ENCODE measurements around the gene ATP6V0D1.

ATP6V0D1 gene

DNA sequence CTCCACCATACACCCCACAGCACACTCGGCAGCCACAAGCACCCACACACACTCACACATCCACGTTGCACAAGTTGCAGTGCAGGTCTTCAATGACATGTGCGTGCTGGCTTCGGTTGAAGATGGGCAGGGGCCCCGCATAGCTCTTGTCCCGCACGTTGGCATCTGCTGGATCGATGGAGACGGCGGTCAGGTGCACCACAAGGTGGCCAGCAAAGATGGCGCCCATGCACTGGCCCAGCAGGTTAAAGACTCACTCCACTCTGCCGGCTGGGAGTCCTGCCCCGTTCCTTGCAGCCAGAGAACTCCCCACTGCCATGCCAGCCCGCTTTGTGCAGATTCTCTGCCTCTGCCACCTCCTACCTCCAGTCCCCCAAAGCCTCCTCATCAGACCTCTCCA is 80.1 kb downstream of the ATP6V0D1 start:
- no peak for DNase-seq

DNA sequence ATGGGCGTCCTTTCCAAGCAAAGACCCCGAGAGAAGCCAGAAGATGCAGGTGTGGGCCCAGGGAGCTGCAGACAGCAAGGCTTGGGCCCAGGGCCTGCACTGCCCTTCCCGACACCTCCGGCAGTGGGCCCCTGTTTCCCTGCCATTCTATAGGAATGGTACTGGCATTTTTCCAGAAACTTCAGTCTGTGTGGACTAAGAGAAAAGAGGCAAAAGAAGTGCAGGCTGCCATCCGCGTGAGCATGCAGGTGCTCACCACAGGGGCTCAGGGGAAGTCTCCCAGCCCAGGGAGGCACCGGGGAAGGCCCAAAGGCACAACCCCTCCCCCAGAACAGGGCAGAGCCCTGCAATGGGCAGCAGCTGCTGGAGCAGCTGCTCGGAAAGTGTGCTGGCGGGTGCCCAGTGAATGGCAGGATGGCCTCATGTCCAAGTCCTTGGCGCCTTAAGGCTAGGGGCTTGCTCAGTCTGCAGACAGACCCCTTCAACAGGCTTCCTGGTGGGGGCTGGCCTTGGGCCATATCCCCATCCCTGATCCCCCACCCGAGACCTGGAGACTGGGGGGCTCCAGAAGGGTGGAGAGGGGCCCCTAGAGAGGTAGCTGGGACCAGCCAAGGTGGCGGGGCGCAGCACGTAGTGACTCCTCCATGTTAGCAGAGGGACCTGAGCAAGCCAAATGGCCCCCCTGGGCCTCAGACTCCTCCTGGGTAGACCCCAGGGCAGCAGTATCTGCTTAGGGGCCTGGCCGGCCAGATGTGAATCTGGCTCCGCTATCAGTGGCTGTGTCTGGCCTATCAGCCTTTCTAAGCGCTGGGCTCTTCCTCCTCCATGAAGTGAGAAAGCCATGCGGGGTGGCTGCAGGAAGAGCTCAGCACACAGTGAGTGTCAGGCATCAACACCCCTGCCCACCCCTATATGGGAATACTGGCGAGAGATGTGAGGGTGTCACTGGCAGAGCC is 80.9 kb downstream of the ATP6V0D1 start:
- DNase-seq = no peak

DNA sequence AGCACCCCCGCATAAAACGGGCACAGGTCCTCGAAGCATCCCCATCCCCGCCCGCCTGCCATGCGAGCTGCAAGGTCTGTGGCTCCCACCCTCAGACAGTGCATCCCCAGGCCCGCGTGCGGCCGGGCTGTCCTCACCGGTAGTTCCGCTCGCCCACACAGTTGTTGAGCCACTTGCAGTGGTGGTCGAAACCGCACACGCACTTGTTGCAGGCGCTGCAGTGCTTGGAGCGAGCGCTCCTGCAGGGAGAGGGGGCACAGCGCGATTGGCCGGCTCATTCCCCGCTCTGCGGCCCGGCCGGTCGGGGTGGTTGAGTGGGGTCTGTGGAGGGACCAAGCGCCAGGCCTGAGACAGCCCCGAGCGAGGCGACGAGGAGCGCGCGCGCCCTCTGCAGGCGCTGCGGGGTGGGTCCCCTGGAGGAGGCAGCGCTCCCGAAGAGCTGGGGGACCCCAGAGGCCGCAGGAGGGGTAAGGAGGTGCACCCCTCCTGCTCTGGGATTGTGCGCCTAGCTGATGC is 81.7 kb downstream of the ATP6V0D1 start:
- no peak for DNase-seq

DNA sequence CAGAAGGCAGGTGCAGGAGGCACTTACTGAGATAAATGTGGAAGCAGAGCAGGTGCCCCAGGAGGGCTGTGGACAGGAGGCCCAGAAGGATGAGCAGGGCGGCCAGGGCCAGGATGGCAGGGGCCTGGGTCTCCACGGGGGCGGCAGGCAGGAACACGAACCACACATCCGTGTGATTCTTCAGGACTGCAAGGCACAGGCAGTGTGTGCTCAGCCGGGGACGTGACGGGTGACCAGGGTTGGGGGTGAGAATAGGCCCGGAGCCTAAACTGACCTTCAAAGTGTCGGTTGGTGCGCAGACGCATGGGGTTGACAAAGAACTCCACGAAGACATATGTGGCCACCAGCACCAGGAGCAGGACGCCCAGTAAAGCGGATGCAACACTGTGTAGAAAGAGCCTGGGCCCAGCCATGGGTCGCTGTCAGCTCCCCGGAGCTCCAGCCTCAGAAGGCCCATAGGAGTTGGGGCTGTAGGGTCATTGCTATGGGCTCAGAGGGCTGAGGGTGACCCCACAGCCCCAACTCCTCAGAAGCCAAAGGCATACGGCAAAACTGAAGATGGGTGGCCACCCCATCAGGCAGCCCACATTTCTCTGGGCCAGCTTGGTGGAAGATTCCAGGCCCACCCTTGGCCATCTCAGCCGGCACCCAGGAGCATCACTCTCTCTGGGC is 82.3 kb downstream of the ATP6V0D1 start:
- no peak for DNase-seq

DNA sequence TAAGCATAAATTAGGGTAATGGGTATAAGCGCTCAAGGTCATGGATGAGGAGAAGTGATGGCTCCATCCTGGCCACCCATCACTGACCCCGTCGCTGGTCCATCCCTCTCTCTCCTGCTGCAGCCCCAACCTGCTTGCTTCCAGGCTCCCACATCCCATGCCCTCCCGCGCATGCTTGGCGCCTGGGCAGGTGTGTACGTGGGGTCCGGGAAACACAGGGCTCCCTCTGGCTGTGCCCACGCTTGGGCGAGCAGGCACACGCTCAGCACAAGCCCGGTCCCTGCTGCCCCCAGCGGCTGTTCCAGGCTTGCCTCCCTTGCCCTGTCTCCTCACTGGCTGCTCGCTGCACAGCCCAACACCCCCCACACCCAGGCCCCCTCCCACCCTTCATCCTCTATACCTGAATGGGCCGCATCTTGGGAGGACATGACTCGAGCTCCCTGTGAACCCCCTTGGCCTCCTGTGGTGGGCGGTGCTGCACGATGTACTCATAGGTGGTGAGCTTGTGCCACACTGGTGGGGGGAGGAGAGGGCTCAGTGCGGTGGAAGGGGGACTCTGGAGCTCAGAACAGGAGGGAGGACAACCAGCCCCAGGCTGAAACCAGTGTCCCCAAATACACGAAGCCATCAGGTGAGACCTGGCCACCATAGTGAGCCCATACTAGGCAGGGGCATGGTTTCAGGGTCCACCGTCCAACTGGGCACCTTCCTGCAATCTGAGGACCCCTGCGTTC is 83.0 kb downstream of the ATP6V0D1 start:
- DNase-seq = no peak

DNA sequence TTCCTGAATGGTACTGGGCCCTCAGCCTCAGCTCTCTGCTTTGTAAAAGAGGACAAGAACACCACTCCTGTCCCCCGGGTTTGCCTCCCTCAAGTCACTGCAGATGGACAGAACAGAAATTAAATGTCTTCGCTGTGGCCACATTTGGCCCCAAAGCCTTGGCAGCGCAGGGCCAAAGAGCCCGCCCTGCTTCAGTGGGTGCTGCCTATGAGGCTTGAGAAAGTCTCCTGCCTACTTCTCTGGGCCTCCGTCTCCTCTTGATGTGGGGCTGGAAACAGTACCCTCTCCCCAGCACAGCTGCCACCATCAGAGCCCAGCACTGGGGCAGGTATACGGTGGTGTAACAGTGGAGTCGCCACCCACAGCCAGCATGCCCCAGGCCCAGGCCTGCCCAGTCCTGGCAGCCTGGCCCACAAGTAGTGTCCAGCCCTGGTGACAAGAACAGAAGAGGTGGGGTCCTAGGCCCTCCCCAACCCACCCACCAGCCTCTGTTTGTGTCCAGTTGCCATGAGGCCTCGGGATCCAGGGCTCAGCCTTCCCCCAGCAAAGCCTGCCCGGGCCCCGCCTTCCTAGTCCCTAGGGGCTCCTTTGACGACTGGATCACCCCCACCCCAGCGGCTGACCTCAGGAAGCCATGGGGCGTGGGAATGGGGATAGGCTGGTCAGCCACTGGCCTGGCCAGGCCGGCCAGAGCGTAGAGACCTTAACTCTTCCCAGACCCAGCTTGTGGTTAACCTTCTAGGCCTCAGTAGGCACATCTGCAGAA is 83.7 kb downstream of the ATP6V0D1 start:
- DNase-seq = no peak

DNA sequence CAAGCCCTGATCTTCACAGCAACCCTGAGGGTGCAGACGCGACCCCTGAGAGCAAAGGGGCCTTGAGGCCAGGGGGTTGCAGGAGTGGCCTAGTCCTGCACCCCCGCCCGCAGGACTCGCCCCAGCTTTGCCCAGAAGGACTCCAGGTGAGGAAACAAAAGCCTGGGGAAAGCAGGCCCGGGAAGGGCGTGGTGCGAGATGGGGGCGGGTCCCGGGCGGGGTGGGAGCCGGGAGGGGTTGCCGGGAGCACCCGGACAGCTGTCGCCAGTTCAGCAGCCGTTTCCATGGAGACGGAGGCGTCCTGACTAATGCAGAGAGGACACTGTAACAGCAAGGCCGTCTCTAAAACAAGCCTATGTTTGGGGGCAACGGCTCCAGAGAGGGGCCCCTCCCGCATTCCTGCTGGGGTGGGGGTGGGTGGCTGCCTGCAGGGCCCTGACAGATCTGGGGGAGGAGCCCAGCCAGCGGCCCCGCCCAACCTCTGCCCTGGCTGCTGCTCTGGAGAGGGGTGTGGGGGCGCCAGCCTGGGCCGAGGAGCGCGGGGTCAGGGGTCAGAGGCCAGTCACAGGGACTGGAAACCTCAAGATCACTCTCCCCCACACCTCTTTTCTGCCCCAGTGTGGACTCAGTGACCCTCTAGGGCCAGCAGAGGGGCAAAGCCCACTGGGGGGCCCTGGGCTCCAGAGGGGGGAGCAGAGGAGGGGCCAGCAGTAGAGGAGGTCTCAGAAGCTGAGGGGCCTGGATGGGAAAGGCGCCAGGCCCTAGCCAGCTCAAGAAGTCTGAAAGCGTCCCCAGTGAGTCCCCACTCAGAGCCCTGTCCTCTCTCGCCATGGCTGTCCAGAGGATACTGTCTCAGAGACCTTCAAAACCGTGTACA is 84.6 kb downstream of the ATP6V0D1 start:
- DNase-seq = no peak

DNA sequence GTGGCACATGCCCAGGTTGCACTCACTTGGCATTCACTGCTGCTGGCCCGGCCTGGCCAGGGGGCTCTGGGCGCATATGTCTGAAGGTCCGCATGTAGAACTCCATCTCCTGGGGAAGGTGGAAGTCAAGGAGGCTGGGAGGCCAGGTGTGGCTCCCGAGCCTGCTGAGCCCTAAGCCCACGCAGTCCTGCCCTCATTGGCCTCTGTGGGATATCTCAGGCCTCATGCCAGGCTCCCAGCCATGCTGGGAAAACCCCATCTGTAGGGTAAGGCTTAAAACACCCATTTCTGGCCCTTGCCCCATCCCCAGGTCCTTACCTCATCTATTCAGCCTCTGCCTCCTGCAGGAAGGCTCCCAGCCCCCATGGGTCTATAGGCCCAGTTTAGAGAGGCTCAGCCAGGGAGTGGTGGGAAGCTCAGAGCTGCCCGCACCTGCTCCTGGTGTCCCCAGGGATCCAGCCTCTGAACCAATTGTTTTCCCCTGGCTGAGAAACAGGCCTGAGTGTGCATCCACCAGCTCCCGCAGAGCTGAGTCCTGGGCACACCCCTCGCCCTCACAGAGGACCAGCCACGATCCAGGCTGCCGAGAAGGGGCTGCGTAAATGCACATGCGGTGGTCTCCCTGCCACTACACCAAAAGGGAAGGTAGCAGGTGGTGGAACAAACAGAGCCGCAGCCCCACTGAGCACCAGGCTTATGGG is 85.3 kb downstream of the ATP6V0D1 start:
- DNase-seq = no peak

DNA sequence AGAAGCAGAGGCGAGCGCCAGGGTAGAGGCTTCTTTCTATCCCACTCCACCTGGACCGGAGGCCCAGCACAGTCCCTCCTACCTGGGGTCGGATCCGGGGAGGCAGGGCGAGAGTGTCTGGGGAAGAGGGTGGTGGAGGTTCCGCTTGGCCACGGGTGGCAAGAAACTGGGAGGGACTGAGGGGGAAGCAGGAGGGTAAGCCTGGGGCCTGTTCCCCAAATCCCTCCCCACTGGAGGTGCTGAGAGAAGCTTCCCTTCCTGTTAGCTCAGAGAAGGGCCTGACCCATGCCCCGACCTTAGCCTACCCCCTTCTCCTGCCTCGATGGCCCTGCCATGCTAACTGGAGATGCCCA is 85.9 kb downstream of the ATP6V0D1 start:
- DNase-seq = no peak

DNA sequence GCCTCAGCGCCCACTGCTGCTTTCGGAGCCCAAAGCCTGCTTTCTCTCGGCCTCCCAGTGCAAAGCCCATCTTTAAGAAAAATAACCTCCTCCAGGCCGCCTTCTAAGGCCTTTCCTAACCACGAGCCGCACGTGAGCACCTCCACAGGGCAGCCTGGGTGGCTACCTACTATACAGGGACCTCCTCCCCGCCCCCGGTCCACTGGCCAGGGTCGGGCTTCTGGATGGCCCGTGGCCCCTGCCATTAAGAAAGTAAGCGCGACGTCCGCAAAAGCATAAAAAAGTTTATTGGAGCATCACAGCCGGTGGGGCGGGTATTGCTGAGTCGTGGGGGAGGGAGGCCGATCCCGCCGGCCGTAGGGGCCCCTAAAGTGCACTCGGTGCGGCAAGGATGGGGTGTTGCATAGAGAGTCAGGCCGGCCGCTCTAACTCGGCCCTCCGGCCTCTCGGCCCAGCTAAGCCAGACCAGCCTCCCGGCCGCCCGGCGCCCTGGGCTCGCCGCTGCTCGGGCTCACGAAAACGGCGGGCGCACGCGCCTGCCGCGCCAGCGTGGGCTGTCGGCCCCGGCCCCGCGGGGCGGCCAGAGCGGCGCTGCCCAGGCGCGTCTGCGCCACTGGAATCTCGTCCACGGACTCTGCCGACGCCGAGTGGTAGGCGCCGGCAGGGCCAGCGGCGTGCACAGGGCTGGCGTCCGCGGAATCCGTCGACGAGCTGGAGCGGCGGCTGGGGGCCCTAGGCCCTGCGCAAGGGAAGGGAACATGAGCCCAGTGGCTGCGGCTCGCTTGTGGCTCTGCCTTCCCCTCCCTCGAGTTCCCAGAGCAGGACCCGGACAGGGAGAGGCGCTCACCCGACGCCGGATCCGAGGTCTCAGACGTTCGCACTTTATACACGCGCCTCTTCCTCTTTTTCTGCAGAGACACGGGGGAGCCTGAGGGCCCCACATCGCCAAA is 86.5 kb downstream of the ATP6V0D1 start:
- DNase-seq = peak; percentile 17

DNA sequence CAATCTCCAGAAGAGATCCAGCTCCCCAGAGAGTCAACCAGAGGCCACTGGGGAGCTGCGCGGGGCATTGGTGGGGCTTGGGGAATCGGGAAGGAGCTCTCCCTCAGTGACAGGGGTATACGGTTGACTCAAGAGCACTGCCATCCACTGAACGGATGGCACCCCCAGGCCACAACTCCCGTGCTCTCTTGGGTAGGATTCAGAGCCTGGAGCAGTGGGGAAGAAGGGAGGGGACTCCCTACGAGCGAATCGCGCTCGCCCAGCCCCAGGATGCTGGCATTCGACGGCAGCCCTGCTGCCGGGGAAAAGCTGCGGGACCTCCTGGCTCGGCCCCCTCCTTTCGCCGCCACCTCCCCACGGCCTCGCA is 87.2 kb downstream of the ATP6V0D1 start:
- no peak for DNase-seq

DNA sequence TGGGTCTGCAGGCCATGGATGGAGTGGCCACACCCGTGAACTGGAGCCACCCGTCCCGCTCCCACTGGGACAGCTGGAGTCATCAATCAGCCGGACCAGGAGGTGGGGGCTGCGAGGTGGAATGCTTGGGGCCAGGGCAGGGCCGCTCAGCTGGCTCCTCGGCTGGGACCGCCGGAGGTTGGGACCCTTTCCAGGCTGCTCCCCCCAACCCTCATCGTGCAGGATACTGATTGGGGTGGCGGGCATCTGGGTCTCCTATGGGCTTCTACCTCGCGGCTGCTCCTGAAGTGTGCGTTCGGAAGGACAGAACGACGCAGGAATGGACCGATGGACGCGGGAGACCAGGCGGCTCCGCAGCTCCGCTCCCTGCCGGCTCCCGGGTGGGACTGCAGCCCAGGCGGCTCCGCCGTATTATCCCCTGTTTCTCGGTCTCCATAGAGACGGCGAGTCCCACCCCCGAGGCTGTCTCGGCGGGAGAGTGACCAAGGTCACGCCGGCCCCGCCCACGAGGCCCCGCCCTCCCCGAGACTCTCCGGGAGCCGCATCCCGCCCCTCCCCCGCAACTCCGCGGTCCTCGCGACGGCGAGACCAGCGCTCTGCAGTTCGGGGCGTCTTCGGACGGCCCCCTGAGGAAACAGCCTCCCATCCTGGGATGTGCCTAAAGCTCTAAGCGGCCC is 87.7 kb downstream of the ATP6V0D1 start, which contains the start of gene TPPP3:
TPPP3 (minus strand) TSS at position 388 of the 677 bp plus-strand sequence. CDS start 2,387 bp downstream, outside the sequence.
- no peak for DNase-seq

DNA sequence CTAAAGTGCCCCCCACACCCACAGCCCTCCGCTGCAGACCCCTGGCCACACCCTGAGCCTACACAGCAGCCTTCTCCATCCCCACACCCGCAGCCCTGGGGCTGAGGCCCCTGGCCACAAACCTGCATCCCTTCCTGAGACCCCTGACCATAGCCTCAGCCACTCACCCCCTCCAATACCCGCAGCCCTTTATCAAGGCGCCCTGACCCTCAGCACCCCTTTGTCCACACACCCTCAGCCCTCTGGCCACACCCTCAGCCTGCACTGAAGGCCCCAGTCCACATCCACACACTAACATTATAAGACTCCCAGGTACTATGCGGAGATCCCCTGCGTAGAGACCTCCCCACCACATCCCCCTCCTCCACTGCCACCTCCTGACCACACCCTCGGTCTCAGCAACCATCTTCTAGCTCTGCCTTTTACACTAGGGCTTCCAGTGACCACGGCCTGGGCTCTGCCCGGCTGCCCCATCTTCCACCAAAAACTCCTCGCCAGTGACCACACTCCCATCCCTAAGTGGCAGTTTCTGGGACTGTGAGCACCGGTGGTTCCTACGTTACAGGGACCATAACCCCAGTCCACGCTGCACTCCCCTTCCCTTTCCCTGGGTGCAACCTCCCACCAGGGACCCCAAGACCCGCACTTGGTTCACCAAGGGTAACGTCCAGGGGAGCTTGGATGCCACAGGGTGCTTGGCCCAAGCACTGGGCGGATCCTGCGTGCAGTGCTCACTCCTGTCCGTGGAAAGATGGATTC is 88.5 kb downstream of the ATP6V0D1 start:
- no peak for DNase-seq

DNA sequence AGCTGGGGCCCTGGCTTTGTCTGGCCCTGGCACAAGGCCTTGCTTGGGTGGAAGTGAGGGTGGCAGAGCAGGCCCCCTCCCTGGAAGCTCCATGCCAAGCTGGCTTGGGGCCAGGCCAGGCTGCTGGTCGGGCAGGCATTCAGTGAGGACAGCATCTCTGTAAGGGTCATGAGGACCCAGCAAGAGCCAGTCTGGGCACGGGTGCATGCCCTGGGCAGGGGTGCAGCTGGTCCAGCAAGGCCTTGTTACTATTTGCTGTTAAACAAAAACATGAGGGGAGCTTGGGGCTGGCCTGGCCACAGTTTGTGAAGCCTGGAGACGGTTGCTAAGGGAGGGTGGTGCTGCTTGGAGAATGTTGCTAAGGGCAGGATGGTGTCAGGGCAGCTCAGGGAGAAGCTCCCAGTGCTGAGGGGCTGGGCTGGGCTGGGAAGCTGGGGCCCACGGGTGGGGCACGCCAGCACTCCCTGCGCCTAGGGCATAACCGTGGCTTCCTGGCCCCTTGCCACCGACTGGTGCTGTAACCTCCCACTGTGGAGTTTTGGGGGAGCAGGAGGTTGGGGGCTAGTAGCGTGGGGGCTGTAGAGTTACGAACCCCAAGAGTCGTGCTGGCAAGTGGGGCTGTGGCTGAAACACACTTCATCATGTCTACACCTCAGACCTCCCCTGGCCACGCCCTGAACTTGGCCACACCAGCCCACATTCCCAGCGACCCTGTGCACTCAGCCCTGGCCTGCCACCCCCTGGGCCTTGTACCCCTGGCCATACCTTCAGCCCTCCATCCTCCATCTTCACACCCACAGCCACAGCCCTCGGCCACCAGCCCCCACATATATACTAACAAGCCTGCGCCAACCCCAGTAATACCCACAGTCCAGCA is 89.3 kb downstream of the ATP6V0D1 start:
- DNase-seq = no peak

DNA sequence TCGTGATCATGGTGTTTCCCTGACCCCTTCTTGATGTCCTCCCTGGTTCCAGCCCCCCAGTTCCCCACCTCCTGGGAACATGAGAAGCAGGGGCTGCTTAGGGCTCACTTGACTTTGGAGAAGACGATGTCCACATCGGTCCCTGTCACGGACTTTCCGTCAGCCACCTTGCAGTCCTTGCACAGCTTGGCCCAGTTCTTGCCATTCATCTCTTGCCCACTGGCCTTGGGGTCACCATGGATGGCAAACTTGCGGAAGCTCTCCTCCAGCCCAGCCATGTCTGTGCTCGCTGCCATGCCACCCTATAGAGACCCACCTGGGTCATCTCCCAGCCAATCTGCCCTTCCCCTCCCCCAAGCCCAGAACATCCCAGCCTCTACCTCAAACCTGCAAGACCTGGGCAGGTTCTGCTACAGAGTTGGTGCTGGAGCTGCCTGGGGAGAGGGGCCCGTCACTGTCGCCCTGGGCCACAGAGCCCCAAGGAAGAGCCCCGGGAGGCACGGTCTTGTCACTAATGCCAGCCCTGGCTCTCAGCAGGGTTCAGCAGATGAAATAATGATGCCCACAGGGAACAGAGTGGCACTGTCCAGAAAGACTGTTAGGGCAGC is 90.0 kb downstream of the ATP6V0D1 start:
- no peak for DNase-seq

DNA sequence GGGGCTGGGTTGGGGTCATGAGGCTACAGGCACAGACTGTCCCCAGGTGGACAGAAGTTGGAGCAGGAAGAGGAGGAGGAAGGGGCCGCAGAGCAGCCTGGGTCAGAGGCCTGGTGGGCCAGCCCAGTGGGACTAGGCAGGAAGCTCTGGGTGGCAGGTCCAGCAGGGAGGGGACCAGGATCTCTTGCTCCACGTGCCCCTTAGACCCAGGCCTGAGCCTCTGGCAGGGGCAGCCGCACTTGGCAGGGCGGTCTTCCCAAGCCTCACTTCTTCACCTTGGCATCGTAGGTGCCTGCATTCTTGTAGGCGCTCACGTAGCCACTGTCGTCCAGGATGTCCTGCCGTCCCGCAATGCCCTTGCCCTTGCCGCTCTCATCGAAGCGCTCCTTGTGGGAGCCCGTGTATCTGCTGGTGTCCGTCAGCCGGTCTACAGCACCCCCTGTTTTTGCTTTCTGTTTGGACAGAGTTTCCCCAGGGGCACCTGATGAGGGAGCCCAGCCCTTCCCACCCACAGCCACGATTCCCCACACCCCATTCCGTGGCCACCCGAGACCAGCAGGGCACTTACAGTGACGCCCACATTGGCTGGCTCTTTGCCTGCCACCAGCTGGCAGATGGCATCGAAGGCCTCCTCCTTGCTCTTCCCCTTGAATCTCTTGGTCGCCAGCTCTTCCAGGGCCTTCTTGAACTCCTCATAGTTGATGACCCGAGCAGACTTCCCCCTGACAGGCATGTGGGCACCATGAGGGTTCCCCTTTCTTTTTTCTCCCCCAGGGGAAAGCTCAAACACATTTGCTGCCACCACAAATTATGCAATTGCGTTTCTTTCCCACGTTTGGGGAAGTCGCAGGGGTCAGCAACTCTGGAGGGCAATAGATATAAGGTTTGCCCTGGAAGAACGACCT is 90.8 kb downstream of the ATP6V0D1 start:
- DNase-seq = no peak

Data from KG1 (cell line).